ENCODE data around the gene RPLP1. TPM values are rescaled to one million over a fixed set of nuclear protein-coding genes. Genes with fewer than 3 reads are reported as not detected.

RPLP1 gene
- total and polyA plus RNA-seq, 8 donors, result 99.1 to 2,495 (median 1,437) TPM

GRCh38 chr15:69500339-69500738, 47.7 kb downstream of the RPLP1 start:
- intact Hi-C loops (cut with DNase I; ENCODE audit: low total_unique reads), result no loop called here
- no peaks in the 10 kb centered on the region for H3K4me1 ChIP-seq
- H3K27ac ChIP-seq, result no peak overlapping the region
- no peak for DNase-seq
- H3K4me3 ChIP-seq, result no peak overlapping the region
- H3K36me3 ChIP-seq, result no peaks in the 10 kb centered on the region
- TF ChIP-seq POLR2A (IDR thresholded peaks at IDR 0.05), result no peak
- TF ChIP-seq CTCF (IDR thresholded peaks at IDR 0.05), result no peak
- TF ChIP-seq POLR2AphosphoS5 (IDR thresholded peaks at IDR 0.05), result no peak
- TF ChIP-seq EP300 (IDR thresholded peaks at IDR 0.05), result no peak
- no peaks in the 10 kb centered on the region for H3K27me3 ChIP-seq
- H3K9me3 ChIP-seq, result no peaks in the 10 kb centered on the region
- 69 to 90% (median 82%) methylated on average over 1 of the region's 1 CpG for WGBS, 5 donors

GRCh38 chr15:69501456-69501855, 48.8 kb downstream of the RPLP1 start:
- H3K27ac ChIP-seq, result no peak overlapping the region
- H3K36me3 ChIP-seq, result no peaks in the 10 kb centered on the region
- intact Hi-C loops (cut with DNase I; ENCODE audit: low total_unique reads), result no loop called here
- no peaks in the 10 kb centered on the region for H3K9me3 ChIP-seq
- no peaks in the 10 kb centered on the region for H3K4me1 ChIP-seq
- H3K4me3 ChIP-seq, result no peak overlapping the region
- WGBS, 5 donors, result 94 to 97% (median 95%) methylated on average over 8 of the region's 8 CpGs
- DNase-seq, result no peak
- no peaks in the 10 kb centered on the region for H3K27me3 ChIP-seq
- no peak for TF ChIP-seq CTCF (IDR thresholded peaks at IDR 0.05)
- no peak for TF ChIP-seq POLR2A (IDR thresholded peaks at IDR 0.05)
- TF ChIP-seq EP300 (IDR thresholded peaks at IDR 0.05), result no peak
- TF ChIP-seq POLR2AphosphoS5 (IDR thresholded peaks at IDR 0.05), result no peak

GRCh38 chr15:69502470-69503045, 49.9 kb downstream of the RPLP1 start:
- no peaks in the 10 kb centered on the region for H3K9me3 ChIP-seq
- H3K27ac ChIP-seq, result no peak overlapping the region
- H3K4me1 ChIP-seq, result no peaks in the 10 kb centered on the region
- no peak overlapping the region for H3K4me3 ChIP-seq
- no peak for DNase-seq
- WGBS, 5 donors, result 81 to 90% (median 84%) methylated on average over 9 to 10 of the region's 10 CpGs
- no peaks in the 10 kb centered on the region for H3K27me3 ChIP-seq
- TF ChIP-seq EP300 (IDR thresholded peaks at IDR 0.05) (no peak), CTCF (IDR thresholded peaks at IDR 0.05) (no peak), POLR2AphosphoS5 (IDR thresholded peaks at IDR 0.05) (no peak), POLR2A (IDR thresholded peaks at IDR 0.05) (no peak)
- H3K36me3 ChIP-seq, result no peaks in the 10 kb centered on the region
- intact Hi-C loops (cut with DNase I; ENCODE audit: low total_unique reads), result no loop called here

GRCh38 chr15:69504352-69505040, 51.9 kb downstream of the RPLP1 start:
- TF ChIP-seq POLR2A (IDR thresholded peaks at IDR 0.05) (no peak), POLR2AphosphoS5 (IDR thresholded peaks at IDR 0.05) (no peak), EP300 (IDR thresholded peaks at IDR 0.05) (no peak), CTCF (IDR thresholded peaks at IDR 0.05) (no peak)
- H3K9me3 ChIP-seq, result no peaks in the 10 kb centered on the region
- no peaks in the 10 kb centered on the region for H3K4me1 ChIP-seq
- H3K27me3 ChIP-seq, result no peaks in the 10 kb centered on the region
- no peak overlapping the region for H3K4me3 ChIP-seq
- WGBS, 5 donors, result 66 to 86% (median 84%) methylated on average over 3 of the region's 3 CpGs
- intact Hi-C loops (cut with DNase I; ENCODE audit: low total_unique reads), result no loop called here
- H3K36me3 ChIP-seq, result no peaks in the 10 kb centered on the region
- H3K27ac ChIP-seq, result no peak overlapping the region
- DNase-seq, result peak in 1 of 2 donors; percentile 34

Small RNA genes within 50 kb of the gene (small RNA-seq; reads per million reads assigned to genes)
- gene RF00012, result 0 reads per million in 4 donors

Other genes with a start within 250 kb of the RPLP1 start
- gene PAQR5, start 153.9 kb upstream of the RPLP1 start, total RNA-seq, result 10 to 100 TPM in 3 of 5 donors, 1 to 10 TPM in 1, not detected in 1; 4.6 to 37.9 (median 14.3) TPM
- 1 to 10 TPM; 3.6 to 7.5 (median 4.4) TPM for gene PAQR5, start 153.9 kb upstream of the RPLP1 start, polyA plus RNA-seq
- gene KIF23, start 38.5 kb upstream of the RPLP1 start, total RNA-seq, result 10 to 100 TPM in 3 of 5 donors, 1 to 10 TPM in 2; 8.0 to 26.3 (median 17.1) TPM
- gene KIF23, start 38.5 kb upstream of the RPLP1 start, polyA plus RNA-seq, result 1 to 10 TPM; 2.1 to 5.7 (median 2.4) TPM